Right lobe of liver (tissue), 4 donors: ENCODE measurements around the gene TNFRSF13B.

Experiments
- POLR2A ChIP-seq: fragments of 450-650 bp; IDR thresholded peaks from one replicate; pipeline ENCODE4 v1.6.1; 2017; ENCODE audit warnings: antibody characterized with exemption, mild to moderate bottlenecking
- TF ChIP-seq, protein P1 (sequence below), 4 donors: fragments of 200-600 bp in 3 of 4; fragments of 450-650 bp in 1 of 4; IDR thresholded peaks; one replicate each; pipeline versions ENCODE4 v1.5.1 to v1.8.0; 2016 to 2022; ENCODE audit warnings: antibody characterized with exemption in 4 of 4, mild to moderate bottlenecking in 2 of 4
- donor health status: DM: no; HTN: no; CAD: no.
- donor health status: DM: no; HTN: no; CAD: no.
- donor health status: DM: no; HTN: yes; CAD: no.

DNA sequence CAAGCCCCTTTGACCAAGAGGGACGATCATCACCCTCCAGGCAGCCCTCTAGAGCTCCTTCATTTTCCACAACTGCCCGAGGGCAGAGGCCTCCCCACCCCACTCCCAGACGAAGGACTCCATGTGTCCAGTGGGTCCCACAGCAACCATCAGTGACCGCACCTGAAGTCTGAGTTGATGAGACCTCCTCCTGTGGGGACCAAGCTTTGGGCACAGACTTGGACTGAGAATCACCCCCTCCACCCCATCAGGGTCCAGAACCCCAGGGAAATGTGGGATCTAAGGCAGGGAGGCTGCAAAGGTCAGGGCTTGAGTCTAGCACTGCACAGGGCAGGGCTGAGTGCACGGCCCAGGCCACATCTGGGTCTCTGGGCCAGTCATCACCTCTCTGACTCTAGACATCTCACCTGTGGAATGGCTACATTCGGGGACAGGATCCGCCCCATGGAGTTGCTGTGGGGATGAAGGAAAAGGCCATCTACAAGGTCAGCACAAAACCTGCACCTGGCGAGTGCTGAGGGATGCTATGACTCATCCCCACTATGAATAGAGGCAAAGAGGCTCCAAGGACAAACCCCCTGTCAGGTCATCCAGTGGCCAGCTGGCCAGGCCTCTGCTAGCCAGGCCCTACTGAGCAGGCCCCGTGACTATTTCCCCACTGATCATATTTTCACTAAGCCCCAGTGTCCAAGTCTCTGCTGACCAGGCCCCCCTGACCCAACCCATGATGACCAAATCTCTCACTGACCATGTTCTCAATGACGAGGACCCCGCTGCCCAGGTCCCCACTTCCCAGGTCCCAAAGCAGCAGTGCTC lies 38.4 kb downstream of the TNFRSF13B start:
- TF ChIP-seq, protein P1, sequence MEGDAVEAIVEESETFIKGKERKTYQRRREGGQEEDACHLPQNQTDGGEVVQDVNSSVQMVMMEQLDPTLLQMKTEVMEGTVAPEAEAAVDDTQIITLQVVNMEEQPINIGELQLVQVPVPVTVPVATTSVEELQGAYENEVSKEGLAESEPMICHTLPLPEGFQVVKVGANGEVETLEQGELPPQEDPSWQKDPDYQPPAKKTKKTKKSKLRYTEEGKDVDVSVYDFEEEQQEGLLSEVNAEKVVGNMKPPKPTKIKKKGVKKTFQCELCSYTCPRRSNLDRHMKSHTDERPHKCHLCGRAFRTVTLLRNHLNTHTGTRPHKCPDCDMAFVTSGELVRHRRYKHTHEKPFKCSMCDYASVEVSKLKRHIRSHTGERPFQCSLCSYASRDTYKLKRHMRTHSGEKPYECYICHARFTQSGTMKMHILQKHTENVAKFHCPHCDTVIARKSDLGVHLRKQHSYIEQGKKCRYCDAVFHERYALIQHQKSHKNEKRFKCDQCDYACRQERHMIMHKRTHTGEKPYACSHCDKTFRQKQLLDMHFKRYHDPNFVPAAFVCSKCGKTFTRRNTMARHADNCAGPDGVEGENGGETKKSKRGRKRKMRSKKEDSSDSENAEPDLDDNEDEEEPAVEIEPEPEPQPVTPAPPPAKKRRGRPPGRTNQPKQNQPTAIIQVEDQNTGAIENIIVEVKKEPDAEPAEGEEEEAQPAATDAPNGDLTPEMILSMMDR (IDR thresholded peaks at IDR 0.05), result no peak
- TF ChIP-seq POLR2A, result no peak
